Lower lobe of right lung (tissue), 2 donors: Measurements from ENCODE around the gene LMF1. TPM values are rescaled to one million over a fixed set of nuclear protein-coding genes. Genes with fewer than 3 reads are reported as not detected.

Source experiments
- ATAC-seq, 2 donors: fragments of 200-7000 bp; cut with Tn5 transposase; one replicate each; pipeline ENCODE4 v1.9.1; 2020 to 2022; ENCODE audit warnings: mild to moderate bottlenecking in 2 of 2, moderate library complexity in 2 of 2
- DNase-seq: peaks from one replicate; pipeline ENCODE4 v3.0.0-alpha.2; 2020
- H3K27ac ChIP-seq: fragments of 200-600 bp; one replicate; pipeline ENCODE4 v1.8.0; 2022
- H3K27me3 ChIP-seq: fragments of 200-600 bp; one replicate; pipeline ENCODE4 v1.8.0; 2022; ENCODE audit warnings: low read depth
- H3K36me3 ChIP-seq: fragments of 200-600 bp; one replicate; pipeline ENCODE4 v1.8.0; 2022; ENCODE audit warnings: mild to moderate bottlenecking
- H3K4me1 ChIP-seq: fragments of 200-600 bp; one replicate; pipeline ENCODE4 v1.8.0; 2022
- H3K4me3 ChIP-seq: fragments of 200-600 bp; one replicate; pipeline ENCODE4 v1.8.0; 2022; ENCODE audit warnings: mild to moderate bottlenecking
- H3K9me3 ChIP-seq: fragments of 200-600 bp; one replicate; pipeline ENCODE4 v1.8.0; 2022
- intact Hi-C: fragments of 100-400 bp; cut with DNase I; formaldehyde crosslinking; loops from one replicate; pipeline ENCODE4 v1.11.0; 2022
- total RNA-seq: library from RNA; stranded (reverse); fragmentation: NEBNext Ultra II Directional; extraction: Animal tissue kit (Norgen Biotek cat#: 25700); gene quantifications from one replicate; pipeline ENCODE4 v1.2.1, GENCODE V29; 2021
- TF ChIP-seq, protein P1 (sequence below): fragments of 200-600 bp; IDR thresholded peaks from one replicate; pipeline ENCODE4 v1.8.0; 2022; ENCODE audit warnings: antibody characterized with exemption, mild to moderate bottlenecking
- donor health status: DM: no; HTN: yes; CAD: no; lungs with severe emphysema.

The LMF1 gene
- total RNA-seq, 1 donor from 2014 or later, result 23.8 TPM

DNA sequence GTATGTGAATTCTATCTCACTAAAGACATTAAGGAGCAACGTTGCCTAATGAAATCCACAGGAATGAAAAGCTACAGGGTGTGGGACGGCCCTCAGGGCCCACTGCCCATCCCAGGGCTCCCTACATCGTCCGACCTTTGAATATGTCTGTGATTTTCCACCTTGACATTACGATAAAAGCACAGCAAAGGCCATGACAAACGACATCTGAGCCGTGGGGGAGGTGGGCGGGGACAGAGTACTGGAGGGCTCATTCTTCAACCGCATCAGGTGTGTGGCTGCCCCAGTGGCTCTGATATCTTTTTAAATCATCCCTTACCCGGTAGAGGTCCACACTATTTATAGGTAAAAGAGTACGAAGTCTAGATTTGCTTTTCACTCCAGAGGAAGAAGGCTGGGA lies 35.1 kb downstream of the LMF1 start:
- Histone ChIP-seq H3K4me1 (no peaks in the 10 kb centered on the region), H3K9me3 (no peaks in the 10 kb centered on the region), H3K36me3 (peaks cover 47% of the 10 kb centered on the region), H3K4me3 (no peak overlapping the region), H3K27ac (no peak overlapping the region), H3K27me3 (no peaks in the 10 kb centered on the region)
- DNase-seq (no peak), ATAC-seq (no peak)
- TF ChIP-seq, protein P1, sequence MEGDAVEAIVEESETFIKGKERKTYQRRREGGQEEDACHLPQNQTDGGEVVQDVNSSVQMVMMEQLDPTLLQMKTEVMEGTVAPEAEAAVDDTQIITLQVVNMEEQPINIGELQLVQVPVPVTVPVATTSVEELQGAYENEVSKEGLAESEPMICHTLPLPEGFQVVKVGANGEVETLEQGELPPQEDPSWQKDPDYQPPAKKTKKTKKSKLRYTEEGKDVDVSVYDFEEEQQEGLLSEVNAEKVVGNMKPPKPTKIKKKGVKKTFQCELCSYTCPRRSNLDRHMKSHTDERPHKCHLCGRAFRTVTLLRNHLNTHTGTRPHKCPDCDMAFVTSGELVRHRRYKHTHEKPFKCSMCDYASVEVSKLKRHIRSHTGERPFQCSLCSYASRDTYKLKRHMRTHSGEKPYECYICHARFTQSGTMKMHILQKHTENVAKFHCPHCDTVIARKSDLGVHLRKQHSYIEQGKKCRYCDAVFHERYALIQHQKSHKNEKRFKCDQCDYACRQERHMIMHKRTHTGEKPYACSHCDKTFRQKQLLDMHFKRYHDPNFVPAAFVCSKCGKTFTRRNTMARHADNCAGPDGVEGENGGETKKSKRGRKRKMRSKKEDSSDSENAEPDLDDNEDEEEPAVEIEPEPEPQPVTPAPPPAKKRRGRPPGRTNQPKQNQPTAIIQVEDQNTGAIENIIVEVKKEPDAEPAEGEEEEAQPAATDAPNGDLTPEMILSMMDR, result no peak
- intact Hi-C loops, result no loop called here

DNA sequence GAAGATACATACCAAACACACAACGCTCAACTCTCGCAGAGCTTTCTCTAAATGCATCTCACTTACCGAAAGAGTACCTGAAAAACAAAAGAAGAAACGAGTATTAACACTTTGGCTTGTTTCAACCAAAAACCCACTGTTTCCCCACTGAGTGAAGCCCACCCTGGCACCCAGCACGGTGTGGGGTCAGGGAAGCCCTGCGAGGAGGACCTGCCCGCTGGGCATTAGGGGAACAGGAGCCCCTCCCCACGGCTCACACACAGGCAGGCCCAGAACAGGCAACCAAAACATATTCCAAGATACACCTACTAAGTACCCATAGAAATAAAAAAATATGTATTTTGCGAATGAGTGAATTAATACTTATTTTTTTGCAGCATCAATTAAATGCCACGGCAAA lies 36.6 kb downstream of the LMF1 start:
- Histone ChIP-seq H3K4me3 (no peak overlapping the region), H3K4me1 (no peaks in the 10 kb centered on the region), H3K27ac (no peak overlapping the region), H3K9me3 (no peaks in the 10 kb centered on the region), H3K36me3 (peaks cover 41% of the 10 kb centered on the region), H3K27me3 (no peaks in the 10 kb centered on the region)
- ATAC-seq (no peak), DNase-seq (no peak)
- intact Hi-C loops, result no loop called here
- TF ChIP-seq, protein P1, result no peak

DNA sequence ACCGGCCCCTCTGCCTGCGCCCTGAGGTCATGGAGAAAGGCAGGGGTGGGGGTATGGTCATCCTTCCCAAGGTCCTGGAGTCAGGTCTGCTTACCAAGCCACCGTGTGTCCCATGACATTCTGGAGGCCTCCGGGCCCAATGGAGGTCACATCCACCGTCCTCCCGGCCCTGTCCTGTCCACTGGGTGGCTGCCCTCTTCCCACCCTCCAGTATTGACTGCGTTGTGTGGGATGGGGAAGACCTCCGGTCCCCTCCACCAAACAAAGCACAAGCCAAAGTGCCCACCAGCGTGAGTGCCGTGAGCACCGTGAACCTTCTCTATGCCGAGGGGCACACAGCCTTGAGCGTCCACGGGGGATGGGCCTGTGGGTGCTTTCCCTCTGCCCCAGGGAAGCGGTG lies 37.2 kb downstream of the LMF1 start:
- DNase-seq (no peak), ATAC-seq (no peak)
- Histone ChIP-seq H3K27ac (no peak overlapping the region), H3K36me3 (peaks cover 39% of the 10 kb centered on the region), H3K9me3 (no peaks in the 10 kb centered on the region), H3K27me3 (no peaks in the 10 kb centered on the region), H3K4me1 (no peaks in the 10 kb centered on the region), H3K4me3 (no peak overlapping the region)
- intact Hi-C loops, result no loop called here
- TF ChIP-seq, protein P1, result no peak

DNA sequence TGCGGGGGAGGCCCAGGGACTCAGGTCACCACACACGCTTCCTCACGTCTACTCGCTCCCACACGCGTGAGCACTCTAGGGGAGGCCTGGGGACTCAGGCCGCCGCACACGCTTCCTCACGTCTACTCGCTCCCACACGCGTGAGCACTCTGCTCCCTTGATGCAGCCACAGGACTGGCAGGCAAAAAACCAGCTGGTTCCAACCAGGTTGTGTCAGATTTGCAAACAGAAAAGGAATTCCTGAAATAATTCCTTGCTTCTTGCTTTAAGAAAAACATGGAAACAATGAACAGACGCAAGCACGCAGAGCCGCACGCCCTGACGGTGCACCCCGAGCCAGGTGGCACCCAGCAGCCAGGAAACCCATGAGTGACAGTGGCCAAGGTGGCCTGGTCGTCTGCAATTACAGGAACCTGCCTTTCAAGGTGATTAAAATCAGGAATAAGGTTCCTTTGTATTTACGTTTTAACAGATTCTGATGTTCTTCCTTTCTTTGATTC lies 37.9 kb downstream of the LMF1 start:
- TF ChIP-seq, protein P1, result no peak
- ATAC-seq, result no peak
- Histone ChIP-seq H3K9me3 (no peaks in the 10 kb centered on the region), H3K4me3 (no peak overlapping the region), H3K4me1 (no peaks in the 10 kb centered on the region), H3K27me3 (no peaks in the 10 kb centered on the region), H3K36me3 (peaks cover 37% of the 10 kb centered on the region), H3K27ac (no peak overlapping the region)
- no peak for DNase-seq
- intact Hi-C loops, result no loop called here

DNA sequence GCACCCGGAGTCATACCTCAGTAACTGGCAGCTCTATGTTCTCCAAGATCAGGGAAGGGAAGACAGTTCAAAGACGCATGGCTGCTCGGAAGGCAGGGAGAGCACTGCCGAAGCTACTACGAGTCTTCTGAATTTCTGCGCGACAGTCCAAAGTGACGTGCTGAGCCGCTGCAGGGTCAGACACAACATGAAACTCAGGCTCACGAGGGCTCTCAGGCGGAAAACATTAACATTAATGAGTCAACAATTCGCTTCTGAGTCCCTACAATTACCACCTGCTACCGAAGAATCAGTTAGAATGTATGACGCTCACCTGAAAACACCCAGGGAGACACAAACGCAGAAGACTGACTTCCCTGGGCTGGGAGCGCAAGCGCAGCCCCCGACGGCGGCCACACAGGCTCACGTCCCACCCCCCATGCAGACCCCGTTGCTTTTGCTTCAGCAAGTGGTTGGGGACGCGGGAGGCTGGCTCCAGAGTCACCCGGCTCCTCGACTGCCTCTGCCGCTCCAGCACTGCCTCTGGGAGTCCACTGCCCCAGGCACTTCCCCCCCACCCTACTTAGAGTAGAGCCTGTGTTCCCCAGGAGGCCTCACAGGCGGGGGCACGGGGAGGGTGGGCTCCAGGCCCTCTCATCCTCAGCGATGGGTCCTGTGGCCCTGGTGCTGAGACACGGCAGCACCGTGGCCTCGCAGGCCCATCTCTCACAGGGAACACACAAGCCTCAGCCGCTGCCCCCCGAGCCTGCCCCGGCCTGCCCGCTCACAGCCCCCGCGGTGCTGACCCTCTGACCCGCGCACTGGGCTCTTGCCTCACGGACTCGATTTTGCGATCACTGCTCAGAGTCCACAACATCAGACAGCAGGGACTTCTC lies 38.9 kb downstream of the LMF1 start:
- H3K36me3 ChIP-seq, result peaks cover 37% of the 10 kb centered on the region
- no peaks in the 10 kb centered on the region for H3K27me3 ChIP-seq
- TF ChIP-seq, protein P1, result no peak
- no peaks in the 10 kb centered on the region for H3K9me3 ChIP-seq
- ATAC-seq (peak in 1 of 2 donors; percentile 18), DNase-seq (no peak)
- intact Hi-C loops, result no loop called here
- no peak overlapping the region for H3K27ac ChIP-seq
- H3K4me1 ChIP-seq, result no peaks in the 10 kb centered on the region
- no peak overlapping the region for H3K4me3 ChIP-seq
